WTC11 (cell line): ENCODE results near the gene RBM47. TPM values are rescaled to one million over a fixed set of nuclear protein-coding genes. Genes with fewer than 3 reads are reported as not detected.

Experiments used
- ATAC-seq: fragments of 200-7000 bp; cut with Tn5 transposase; 2 replicates; pipeline ENCODE4 v1.10.0; 2021; ENCODE audit warnings: mild to moderate bottlenecking, moderate library complexity
- CTCF ChIA-PET: fragments of 300-600 bp; sonication (Branson Sonifier 250); formaldehyde crosslinking; loops from one replicate; lab custom pipeline; 2021; ENCODE audit warnings: antibody characterized with exemption; lab: Charles Lee
- POLR2A ChIA-PET: fragments of 350-600 bp; sonication (Branson Sonifier 250); formaldehyde crosslinking; loops from one replicate; lab custom pipeline; 2021; ENCODE audit warnings: antibody characterized with exemption; lab: Charles Lee
- DNase-seq: peaks from one replicate; pipeline ENCODE4 v3.0.0; 2021; ENCODE audit warnings: low spot score
- H3K27ac Mint-ChIP-seq: 2 replicates; pipeline ENCODE4 v1.8.0; 2021; ENCODE audit warnings: mixed read lengths
- H3K27me3 Mint-ChIP-seq: 2 replicates; pipeline ENCODE4 v1.8.0; 2021; ENCODE audit warnings: low read depth, mild to moderate bottlenecking, moderate library complexity, mixed read lengths
- H3K36me3 Mint-ChIP-seq: 2 replicates; pipeline ENCODE4 v1.8.0; 2021; ENCODE audit warnings: mixed read lengths
- H3K4me1 Mint-ChIP-seq: 2 replicates; pipeline ENCODE4 v1.8.0; 2022; ENCODE audit warnings: mixed read lengths
- H3K4me3 Mint-ChIP-seq: 2 replicates; pipeline ENCODE4 v1.8.0; 2021; ENCODE audit warnings: mild to moderate bottlenecking, moderate library complexity, mixed read lengths
- H3K9me3 Mint-ChIP-seq: 2 replicates; pipeline ENCODE4 v1.8.0; 2021; ENCODE audit warnings: mixed read lengths
- AR ChIP-seq: fragments of 250-450 bp; sonication (Bioruptor Pico); IDR thresholded peaks from 2 replicates; pipeline ENCODE4 v1.9.0; 2021; ENCODE audit warnings: mild to moderate bottlenecking
- CBFB ChIP-seq: sonication (generic); formaldehyde crosslinking; IDR thresholded peaks from 2 replicates; pipeline ENCODE4 v1.8.1; 2022; ENCODE audit warnings: mild to moderate bottlenecking, low read depth, missing genetic modification reagents
- CREB1 ChIP-seq: sonication (generic); formaldehyde crosslinking; IDR thresholded peaks from 2 replicates; pipeline ENCODE4 v1.8.0; 2023; ENCODE audit warnings: mild to moderate bottlenecking, missing genetic modification reagents
- CTCF ChIP-seq: fragments of 200-600 bp; IDR thresholded peaks from 2 replicates; pipeline ENCODE4 v1.8.0; 2022; ENCODE audit warnings: antibody characterized with exemption
- E2F1 ChIP-seq: sonication (generic); formaldehyde crosslinking; IDR thresholded peaks from 2 replicates; pipeline ENCODE4 v1.8.0; 2022; ENCODE audit warnings: mild to moderate bottlenecking, missing genetic modification reagents
- ELF4 ChIP-seq: sonication (generic); formaldehyde crosslinking; IDR thresholded peaks from 2 replicates; pipeline ENCODE4 v1.8.1; 2022; ENCODE audit warnings: low read depth, mild to moderate bottlenecking, moderate library complexity, missing genetic modification reagents
- ETV6 ChIP-seq: sonication (generic); formaldehyde crosslinking; IDR thresholded peaks from 2 replicates; pipeline ENCODE4 v1.8.1; 2022; ENCODE audit warnings: mild to moderate bottlenecking, missing genetic modification reagents
- GABPB1 ChIP-seq: sonication (generic); formaldehyde crosslinking; IDR thresholded peaks from 2 replicates; pipeline ENCODE4 v1.8.1; 2023; ENCODE audit warnings: mild to moderate bottlenecking, missing genetic modification reagents
- GRHL2 ChIP-seq: fragments of 250-450 bp; sonication (Bioruptor Pico); IDR thresholded peaks from 2 replicates; pipeline ENCODE4 v1.8.0; 2022; ENCODE audit warnings: mild to moderate bottlenecking, moderate library complexity; ENCODE audit not compliant: insufficient replicate concordance, severe bottlenecking
- IRF2 ChIP-seq: sonication (generic); formaldehyde crosslinking; IDR thresholded peaks from 2 replicates; pipeline ENCODE4 v1.8.0; 2022; ENCODE audit warnings: low read depth, missing genetic modification reagents, borderline replicate concordance
- NR2C2 ChIP-seq: sonication (generic); formaldehyde crosslinking; IDR thresholded peaks from 2 replicates; pipeline ENCODE4 v1.8.0; 2022; ENCODE audit warnings: mild to moderate bottlenecking, missing genetic modification reagents
- PREB ChIP-seq: sonication (generic); formaldehyde crosslinking; IDR thresholded peaks from 2 replicates; pipeline ENCODE4 v1.8.1; 2022; ENCODE audit warnings: mild to moderate bottlenecking, missing genetic modification reagents, moderate library complexity, borderline replicate concordance
- TEAD1 ChIP-seq: sonication (generic); formaldehyde crosslinking; IDR thresholded peaks from 2 replicates; pipeline ENCODE4 v1.8.0; 2022; ENCODE audit warnings: mild to moderate bottlenecking, missing genetic modification reagents
- USF2 ChIP-seq: sonication (generic); formaldehyde crosslinking; IDR thresholded peaks from 2 replicates; pipeline ENCODE4 v1.8.1; 2023; ENCODE audit warnings: mild to moderate bottlenecking, missing genetic modification reagents, moderate library complexity
- ZMAT4 ChIP-seq: fragments of 250-450 bp; sonication (Bioruptor Pico); IDR thresholded peaks from 2 replicates; pipeline ENCODE4 v1.9.0; 2021; ENCODE audit warnings: mild to moderate bottlenecking
- ZNF138 ChIP-seq: sonication (generic); formaldehyde crosslinking; conservative IDR thresholded peaks from 2 replicates; pipeline ENCODE4 v1.8.1; 2022; ENCODE audit warnings: mild to moderate bottlenecking, moderate library complexity, missing genetic modification reagents
- ZNF416 ChIP-seq: fragments of 250-450 bp; sonication (Bioruptor Pico); IDR thresholded peaks from 2 replicates; pipeline ENCODE4 v1.9.0; 2021; ENCODE audit warnings: mild to moderate bottlenecking, inconsistent platforms
- total RNA-seq: library from RNA; stranded (reverse); gene quantifications from 3 replicates; pipeline ENCODE4 v1.2.3, GENCODE V29; 2021
- TF ChIP-seq, protein P1 (sequence below): sonication (generic); formaldehyde crosslinking; IDR thresholded peaks from 2 replicates; pipeline ENCODE4 v1.8.1; 2022; ENCODE audit warnings: missing genetic modification reagents, borderline replicate concordance

Gene RBM47
- total RNA-seq, 1 experiment from 2014 or later = 97.9 TPM

DNA sequence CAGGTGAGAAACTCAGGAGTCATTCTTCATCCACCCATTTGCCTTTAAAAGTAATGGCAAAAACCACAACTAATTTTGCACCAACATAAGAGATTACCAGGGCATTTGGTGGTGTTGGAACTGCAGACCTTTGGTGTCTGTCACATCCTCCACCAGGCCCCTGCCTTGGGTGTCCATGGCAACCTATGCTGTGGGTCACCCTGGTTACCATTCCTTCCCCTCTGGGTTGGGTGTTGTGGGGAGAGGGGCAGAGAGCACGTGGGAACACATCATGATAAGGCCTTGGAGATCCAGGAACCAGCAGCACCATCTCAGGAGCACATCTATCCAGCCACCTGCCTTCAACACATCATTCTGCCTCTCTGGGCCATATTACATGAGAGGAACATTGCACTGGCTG, 217.3 kb downstream of the RBM47 start:
- POLR2A ChIA-PET = no interaction called here
- no peak for ATAC-seq
- H3K27ac Mint-ChIP-seq = no peak overlapping the region

More for the DNA sequence above, 217.3 kb downstream of the RBM47 start:
- H3K36me3 Mint-ChIP-seq = peaks cover 5% of the 10 kb centered on the region
- peaks cover 6% of the 10 kb centered on the region for H3K9me3 Mint-ChIP-seq
- no peaks in the 10 kb centered on the region for H3K4me1 Mint-ChIP-seq
- DNase-seq = no peak
- H3K27me3 Mint-ChIP-seq = no peaks in the 10 kb centered on the region
- TF ChIP-seq TEAD1 (no peak), GABPB1 (CRISPR knock-in tag) (no peak), IRF2 (no peak), PREB (CRISPR knock-in tag) (no peak), ETV6 (CRISPR knock-in tag) (no peak), USF2 (CRISPR knock-in tag) (no peak), CTCF (no peak), GRHL2 (CRISPR knock-in tag) (no peak), E2F1 (CRISPR knock-in tag) (no peak), ZNF416 (CRISPR knock-in tag) (no peak), CREB1 (CRISPR knock-in tag) (no peak), ZMAT4 (CRISPR knock-in tag) (no peak), ELF4 (CRISPR knock-in tag) (no peak), NR2C2 (CRISPR knock-in tag) (no peak), AR (CRISPR knock-in tag) (no peak), CBFB (no peak), ZNF138 (no peak)
- TF ChIP-seq, protein P1, sequence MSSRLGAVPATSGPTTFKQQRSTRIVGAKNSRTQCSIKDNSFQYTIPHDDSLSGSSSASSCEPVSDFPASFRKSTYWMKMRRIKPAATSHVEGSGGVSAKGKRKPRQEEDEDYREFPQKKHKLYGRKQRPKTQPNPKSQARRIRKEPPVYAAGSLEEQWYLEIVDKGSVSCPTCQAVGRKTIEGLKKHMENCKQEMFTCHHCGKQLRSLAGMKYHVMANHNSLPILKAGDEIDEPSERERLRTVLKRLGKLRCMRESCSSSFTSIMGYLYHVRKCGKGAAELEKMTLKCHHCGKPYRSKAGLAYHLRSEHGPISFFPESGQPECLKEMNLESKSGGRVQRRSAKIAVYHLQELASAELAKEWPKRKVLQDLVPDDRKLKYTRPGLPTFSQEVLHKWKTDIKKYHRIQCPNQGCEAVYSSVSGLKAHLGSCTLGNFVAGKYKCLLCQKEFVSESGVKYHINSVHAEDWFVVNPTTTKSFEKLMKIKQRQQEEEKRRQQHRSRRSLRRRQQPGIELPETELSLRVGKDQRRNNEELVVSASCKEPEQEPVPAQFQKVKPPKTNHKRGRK (CRISPR knock-in tag) = no peak
- CTCF ChIA-PET = no interaction called here
- no peak overlapping the region for H3K4me3 Mint-ChIP-seq
